Muscle of back (tissue), 11 donors: Measurements from ENCODE around the gene DLGAP1. TPM values are rescaled to one million over a fixed set of nuclear protein-coding genes. Genes with fewer than 3 reads are reported as not detected.
A peak's percentile ranks its signal among the peaks of the same experiment; 100 is the strongest.
"Not testable (repeated sequence)": the region's sequence is repeated elsewhere in the genome, so short reads cannot be mapped to it uniquely, and the experiment has no call there.

Experiments used
- DNase-seq, 3 donors: peaks; one replicate each; pipeline versions ENCODE4 v3.0.0 to v3.0.0-alpha.2; 2013
- polyA plus RNA-seq, 10 donors: library from polyadenylated mRNA; unstranded; fragments of 120-200 nt; gene quantifications; one replicate each; pipeline ENCODE4 v1.2.1, GENCODE V29; 2013; ENCODE audit not compliant: insufficient read length in 10 of 10

The DLGAP1 gene
- polyA plus RNA-seq, 10 donors: 1.3 to 3.5 (median 2.1) TPM

DNA sequence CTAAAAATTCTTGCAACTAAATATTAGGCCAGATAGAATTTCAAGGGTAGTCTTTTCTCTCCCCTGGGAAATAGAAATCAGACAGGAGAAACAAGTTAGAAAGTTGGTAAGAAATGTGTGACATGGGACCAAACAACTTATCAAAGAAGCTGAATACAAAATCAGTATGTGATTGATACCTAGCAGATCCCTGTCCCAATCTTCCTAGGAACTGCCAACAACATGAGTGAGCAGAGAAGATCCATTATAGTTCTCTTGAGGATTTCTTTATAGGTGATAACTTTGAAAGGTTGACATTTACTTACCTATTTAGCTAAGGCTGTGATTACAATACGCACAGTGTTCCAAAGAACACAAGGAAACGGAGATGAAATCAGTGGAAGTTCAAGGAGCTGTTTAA is 162.4 kb downstream of the DLGAP1 start:
- no peak for DNase-seq

DNA sequence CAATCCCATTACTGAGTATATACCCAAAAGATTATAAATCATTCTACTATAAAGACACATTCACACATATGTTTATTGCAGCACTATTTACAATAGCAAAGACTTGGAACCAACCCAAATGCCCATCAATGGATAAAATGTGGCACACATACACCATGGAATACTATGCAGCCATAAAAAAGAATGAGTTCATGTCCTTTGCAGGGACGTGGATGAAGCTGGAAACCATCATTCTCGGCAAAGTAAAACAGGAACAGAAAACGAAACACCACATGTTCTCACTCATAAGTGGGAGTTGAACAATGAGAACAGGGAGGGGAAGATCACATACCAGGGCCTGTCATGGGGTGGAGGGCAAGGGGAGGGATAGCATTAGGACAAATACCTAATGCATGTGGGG is 167.8 kb downstream of the DLGAP1 start:
- not testable (repeated sequence) for DNase-seq

DNA sequence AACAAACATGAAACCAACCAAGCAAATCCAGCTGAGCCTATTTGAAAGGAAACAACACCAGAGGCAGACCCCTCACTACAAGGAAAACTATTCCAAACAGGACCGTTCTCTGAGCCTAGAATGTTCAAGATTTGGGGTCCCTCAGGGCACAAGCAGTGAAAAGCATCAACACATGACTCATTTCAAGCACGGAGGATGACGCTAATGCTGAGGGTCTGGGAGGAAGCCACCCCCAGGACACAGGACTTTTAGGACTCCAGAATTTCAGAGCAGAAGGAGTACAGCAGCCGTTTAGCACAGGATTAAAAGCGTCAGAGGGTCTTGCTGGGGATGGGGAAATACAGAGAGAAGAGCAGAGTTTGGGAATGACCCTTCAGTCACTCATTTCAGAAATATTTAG is 168.9 kb downstream of the DLGAP1 start:
- DNase-seq: no peak

DNA sequence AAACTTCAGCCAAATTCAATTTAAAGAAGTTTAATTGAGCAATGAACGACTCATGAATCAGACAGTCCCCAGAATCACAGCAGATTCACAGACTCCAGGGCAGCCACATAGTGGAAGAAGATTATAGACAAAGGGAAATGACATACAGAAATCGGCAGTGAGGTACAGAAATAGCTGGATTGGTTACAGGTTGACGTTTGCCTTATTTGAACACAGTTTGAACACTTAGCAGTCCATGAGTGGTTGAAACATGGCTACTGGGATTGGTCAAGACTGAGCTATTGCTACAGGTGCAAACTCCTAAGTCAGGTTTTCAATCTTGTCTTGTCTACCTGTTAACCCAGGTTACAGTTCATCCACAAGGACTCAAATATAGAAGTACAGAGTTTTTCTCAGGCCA is 169.6 kb downstream of the DLGAP1 start:
- DNase-seq: no peak

DNA sequence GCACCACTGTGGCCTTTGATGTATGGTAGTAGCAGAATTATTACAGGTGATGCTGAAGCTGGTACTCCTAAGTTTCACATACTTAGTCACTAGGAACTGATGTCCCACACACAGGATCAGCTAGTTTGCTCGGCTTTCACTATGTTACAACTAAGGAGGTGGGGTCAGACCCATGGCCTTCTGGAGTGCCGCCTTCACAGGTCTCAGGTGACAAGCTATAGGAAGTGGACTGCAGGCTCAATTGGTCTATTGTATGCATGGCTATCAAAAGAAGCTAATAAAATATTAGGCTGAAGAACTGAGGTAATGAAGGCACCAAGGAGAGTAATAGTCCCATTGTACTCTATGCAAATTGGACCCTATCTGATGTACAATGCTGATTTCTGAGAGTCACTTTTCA is 170.6 kb downstream of the DLGAP1 start:
- no peak for DNase-seq

DNA sequence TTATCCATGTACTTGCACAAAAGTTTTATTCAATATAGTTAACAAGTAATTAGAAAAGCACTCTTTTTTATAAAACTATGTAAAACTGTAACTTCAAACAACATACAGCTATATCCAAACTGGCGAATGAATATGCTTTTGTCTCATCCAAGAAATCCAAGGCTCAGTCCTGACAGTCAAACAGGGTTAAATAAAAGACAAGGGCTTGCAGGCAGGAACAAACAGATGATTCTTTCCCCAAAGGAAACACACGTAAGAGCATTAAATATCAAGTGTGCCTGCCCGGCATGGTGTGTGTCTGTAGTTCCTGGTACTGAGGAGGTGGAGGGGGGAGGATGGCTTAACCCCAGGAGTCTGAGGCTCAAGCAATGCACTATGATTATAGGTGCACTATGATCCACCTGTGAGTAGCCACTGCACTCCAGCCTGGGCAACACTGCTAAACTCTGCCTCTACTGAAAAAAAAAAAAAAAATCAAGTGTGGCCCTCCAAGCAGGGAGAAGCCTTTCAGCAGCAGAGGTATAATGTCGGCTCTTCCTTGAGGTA is 171.3 kb downstream of the DLGAP1 start:
- no peak for DNase-seq

DNA sequence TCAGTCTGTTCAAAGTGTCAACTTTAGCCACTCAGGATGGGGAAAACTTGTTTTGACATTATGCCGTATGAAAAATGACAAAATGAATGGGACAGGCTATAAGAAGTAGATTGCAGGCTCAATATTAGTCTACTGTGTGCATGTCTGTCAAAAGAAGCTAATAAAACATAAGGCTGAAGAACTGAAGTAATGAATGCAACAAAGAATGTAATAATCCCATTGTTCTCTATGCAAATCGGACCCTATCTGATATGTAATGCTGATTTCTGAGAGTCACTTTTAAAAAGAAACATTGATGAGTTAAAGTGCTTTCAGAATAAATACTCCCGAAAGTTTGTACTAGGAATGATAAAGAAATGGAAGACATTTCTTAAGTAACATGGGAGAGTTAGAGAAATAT is 172.2 kb downstream of the DLGAP1 start:
- no peak for DNase-seq

DNA sequence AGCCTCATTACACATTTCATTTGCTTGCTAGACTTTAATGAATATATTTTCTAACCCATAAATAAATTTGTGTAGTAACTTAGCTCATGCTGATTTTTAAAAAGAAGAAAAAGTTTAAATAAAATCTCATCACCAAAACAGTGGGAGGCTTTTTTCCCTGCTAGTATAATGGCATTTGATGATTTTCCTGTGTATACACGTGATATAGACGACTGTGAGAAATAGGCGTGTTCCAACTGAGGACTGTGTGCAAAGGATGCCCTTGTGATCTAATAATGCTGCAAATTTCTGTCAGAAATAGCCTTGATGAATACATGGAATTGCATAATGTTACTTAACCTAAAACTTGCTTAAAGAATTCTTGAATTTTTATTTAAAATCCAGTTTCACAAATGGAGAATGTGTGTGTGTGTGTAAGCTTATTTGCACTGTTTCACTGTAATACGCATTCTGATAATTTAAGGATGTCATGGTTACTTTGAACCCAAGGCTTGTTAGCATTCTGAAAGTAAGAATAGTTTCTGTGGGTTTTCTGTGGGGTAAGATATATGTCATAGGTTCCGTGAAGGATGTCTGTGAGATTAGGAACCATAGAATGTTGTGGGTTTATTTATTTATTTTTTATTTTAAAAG is 178.0 kb downstream of the DLGAP1 start:
- no peak for DNase-seq

DNA sequence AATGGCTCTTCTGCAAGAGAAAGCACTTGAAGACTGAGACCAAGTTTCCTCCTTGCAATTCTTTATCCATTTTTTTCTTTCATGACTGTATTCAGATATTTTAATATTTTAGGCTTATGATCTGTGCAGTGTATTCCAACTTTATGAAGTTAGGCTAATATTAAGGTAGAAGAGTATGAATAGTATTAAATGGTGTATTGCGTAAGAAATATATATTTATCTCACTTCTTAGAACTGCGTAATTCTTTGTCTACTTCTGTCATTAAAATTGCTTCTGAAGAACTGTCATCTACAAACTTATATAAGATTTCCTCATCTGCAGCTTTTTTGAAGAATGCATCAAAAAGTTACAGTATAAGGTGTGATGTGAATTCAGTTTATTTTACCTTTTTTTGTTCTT is 183.2 kb downstream of the DLGAP1 start:
- DNase-seq: no peak

DNA sequence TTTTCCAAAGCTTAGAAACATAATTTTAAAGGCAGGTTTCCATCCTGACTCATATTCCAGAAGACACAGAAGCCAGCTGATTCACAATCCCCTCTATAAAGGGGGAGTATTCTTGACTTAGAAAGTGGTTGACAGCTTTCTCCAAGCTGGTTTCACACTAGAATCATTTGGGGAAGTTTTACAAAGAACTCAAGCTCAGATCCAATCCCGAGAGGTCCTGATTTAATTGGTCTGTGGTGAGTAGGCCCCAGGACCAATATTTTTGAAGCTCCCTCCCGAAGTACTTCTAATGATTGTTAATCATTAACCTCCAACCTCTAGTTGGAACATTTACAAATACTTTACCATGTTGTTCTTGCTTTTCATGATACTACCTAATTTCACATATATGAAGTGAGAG is 184.1 kb downstream of the DLGAP1 start:
- DNase-seq: no peak

DNA sequence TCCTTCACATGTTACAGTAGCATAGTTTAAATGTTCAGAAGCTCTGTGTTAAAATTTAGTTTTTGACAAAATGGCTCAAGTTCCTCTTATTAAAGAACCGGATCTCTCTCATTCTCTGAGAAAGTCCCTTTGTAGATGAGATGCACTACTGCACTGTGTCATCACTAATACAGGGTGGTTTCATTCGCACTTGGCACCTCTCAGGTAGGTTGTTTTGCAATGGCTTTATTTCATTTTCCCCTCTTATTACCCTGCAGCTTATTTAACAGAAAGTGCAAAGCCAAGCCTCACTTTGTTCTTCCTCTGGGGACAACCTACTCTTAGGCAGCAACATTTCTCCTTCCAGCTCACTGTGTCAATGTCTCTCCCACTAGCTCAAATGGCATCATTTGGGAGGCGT is 185.1 kb downstream of the DLGAP1 start:
- DNase-seq: no peak

DNA sequence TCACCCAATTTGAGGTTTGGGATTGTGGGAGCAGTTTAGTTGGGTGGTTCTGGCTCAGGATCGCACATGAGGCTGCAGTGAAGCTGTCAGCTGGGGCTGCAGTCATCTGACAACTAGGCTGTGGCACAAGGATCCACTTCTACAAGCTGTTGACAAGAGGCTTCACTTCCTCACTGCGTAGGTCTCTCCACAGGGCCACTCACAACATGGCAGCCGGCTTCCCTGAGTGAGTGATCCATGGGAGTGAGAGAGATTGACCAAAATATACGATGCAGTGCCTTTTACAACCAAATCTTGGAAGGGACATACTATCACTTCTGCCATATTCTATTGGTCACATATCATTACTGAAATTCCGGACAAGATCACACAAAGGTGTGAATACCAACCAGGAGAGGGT is 187.5 kb downstream of the DLGAP1 start:
- no peak for DNase-seq

DNA sequence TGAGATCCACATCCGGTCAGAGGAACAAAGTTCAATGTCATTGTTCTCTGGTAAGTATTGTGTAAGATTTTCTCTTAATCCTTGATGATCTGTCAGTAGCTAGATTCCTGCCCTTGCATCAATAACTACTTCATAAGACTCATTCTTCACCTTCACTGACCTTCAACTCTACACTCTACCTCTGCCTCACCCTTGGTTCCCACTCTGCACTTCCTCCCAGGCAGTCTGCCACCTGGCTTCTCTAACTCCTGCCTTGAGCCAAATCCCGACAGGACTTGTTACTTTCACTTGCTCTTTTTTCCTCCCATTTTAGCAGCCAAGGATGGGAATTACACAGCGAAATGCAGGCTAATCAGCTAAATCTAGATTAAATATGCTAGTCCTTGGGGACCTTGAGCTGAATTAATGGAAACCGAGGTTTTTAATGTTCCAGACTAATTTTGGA is 190.7 kb downstream of the DLGAP1 start:
- peak; percentile 8 to 75 (median 61) for DNase-seq

DNA sequence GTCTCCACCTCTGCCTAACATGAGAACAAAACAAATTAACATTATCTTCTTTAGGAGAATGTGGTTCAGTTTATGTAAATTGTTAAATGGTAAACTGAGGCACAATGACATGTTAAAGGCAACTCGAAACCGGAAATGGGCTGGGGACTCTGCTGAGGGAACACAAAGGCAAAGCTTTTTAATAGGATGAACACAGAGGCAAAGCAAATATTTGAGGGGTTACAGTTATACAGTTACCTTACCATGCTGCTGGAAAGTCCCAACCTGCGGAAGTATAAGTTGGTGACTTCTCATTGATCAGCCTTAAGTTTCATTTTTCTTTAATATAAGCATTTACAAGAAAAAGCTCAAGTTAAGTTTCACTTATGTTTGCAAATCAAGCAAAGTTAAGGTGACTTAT is 195.0 kb downstream of the DLGAP1 start:
- DNase-seq: no peak

DNA sequence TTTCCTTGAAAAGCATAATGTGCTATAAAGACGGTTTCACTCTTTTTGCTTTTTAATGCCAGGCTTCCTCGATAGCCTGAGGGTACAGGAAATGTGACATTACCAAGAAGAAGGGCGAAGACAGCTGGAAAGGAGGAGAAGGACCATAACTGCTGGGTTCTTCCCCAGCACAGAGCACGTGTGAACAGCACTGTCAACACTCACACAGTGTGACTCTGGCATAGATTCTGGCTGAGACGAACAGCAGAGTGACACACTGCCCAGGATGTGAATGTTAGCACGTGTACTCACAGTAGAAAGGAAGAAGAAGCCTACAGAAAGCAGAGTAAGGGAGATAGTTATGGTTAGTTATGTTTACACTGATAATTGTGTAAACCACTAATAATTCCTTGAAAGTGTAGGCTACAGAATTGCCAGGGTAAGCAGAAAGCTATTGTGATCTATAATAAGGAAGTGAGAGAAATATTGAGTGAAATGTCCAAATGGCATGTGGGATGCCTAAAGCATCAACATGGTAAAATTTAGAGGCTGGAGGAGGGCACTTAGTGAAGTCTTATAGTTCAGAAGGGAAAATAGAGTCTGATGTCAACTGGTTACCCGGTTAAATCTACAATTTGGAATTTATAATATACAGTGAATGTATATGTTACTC is 198.2 kb downstream of the DLGAP1 start:
- DNase-seq: peak in 1 of 3 donors; percentile 5

DNA sequence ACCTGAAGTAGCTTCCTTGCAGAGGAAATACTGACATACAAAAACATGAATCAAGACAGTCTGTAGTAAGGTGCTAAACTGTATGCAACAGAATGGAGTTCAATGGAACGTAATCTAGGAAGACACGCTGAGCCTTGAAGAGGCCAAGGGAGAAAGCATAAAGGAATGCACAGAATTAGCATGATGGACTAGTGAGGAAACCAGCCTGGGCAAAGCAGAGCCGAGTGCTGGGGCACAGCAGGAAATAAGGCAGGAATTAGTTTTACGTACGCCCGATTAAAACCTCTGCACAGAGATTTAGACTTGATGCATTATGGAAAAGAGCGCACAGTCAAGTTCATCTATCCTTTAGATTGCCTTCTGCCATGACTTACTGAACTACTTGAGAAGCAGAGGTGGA is 200.3 kb downstream of the DLGAP1 start:
- no peak for DNase-seq

DNA sequence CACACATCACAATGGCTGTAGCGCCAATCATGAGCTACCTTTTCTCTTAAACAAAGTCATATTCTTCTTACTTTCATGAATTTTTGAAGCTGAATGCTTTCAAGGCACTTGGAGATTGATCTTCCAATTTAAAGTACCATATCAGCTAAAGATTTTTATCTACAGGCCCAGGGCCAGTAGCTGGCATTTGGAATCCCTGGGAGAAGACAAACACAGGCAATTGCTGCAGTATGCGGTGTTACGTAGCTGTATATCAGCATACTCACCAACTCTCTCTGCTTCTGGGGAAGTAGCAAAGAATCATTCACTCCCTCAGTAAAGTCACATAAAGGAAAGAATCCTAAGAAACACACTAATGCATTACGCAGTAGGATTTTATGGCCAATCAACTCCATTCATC is 202.3 kb downstream of the DLGAP1 start:
- DNase-seq: no peak

DNA sequence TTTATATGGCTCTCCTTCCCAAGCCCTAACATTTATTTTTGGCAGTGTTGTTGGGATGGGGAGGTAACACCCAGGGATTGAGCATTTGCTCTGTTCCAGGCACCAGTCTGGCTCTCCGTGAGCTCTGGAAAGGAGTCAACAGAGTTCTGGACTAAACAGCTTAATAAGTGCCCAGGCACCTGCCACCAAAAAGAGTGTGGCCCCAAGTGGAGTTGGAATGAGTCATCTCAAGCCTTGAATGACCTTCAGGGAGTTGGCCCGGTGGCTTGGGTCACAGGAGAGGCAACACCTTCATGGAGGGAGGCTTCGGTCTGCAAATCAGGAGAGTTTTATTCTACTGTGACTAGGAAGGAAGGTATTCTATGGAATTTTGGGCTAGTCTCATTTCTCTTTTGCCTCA is 203.2 kb downstream of the DLGAP1 start:
- no peak for DNase-seq

DNA sequence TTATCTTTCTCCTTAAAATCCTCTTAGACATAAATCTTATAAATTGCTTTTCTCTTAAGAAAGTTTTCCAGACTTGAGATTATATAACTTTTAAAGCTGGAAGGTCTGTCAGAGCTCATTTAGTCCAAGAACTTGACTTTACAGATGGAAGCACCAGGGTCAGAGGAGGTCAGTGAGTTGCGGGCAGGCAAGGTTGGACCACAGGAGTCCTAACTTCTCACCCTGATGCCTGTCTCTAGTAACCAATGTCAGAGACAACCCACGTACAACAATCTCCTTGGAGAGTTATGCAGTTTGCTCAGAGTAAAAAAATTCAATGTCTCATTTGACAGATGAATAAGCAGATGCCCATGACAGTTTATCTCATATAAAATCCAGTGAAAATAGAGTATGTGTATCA is 203.9 kb downstream of the DLGAP1 start:
- DNase-seq: no peak

DNA sequence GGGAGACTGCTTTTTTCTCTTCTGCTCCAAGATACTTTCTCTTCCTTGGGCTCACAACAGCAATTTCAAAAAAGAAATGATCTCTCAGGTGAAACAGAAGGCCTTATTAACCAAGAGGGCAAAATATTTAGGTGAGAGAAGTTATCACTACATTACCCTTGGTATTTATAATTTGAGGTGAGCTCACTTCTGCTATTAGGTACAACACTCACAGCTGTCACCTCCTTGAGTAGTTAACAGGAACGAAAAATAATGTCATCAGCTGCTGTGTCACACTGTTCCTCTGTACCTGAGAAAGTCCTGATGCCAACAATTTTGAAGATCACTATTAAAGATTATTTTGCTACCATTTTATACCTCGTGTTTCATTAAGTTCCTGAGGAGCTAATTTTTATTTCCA is 205.0 kb downstream of the DLGAP1 start:
- no peak for DNase-seq

DNA sequence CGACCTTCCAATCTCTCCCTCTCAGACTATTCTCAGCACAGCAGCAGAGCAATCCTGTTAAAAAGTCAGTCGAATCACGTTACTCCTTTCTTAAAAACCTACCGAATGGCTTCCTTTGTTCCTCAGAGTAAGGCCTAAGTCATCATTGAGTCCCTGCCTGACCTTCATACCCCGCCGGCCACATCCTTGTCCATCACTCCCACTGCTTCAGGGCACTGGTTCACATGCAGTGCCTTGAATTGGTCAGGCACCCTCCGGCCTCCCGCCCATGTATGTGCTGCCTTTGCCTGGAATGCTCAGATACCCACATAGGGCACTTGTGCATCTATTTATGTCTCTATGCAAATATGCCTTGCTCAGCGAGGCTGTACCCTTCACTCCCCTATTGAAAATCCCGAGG is 206.4 kb downstream of the DLGAP1 start:
- no peak for DNase-seq

DNA sequence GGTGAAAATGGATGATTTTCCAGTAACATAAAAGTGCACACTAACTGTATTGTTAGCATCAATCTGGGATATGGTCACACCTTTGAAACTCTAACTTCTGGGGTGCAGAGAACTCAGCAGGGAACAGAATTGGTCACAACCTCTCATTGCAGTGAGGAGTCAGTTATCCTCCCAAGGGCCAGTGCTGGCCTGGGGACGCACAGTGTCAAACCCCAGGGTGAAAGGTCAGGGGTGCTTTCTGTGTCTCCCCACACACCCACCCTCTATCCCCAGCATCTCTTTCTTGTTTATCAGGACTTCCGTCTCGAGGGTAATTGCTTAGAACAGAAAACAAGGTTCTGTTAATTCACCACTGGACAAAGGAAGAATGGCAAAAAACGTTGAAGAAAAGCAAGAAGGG is 208.7 kb downstream of the DLGAP1 start:
- no peak for DNase-seq

DNA sequence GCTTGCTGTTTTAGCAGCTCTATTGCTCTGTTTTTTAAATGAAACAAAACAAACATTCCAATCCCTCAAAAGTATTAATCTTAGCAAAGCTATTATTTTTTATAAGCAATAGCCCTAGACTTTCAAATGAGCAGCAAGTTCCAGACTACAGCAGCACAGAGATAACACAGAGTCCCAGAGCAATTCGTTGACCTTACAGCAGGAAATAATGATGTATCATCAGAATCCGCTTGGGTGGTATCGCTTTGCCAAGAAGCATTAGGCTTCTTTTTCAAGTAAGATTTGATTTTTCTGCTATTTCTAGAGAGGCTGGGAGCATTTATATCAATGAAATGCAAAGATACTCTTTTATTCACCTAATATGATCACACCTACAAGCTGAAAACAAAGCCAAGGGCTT is 209.7 kb downstream of the DLGAP1 start:
- DNase-seq: peak in 2 of 3 donors; percentile 10 to 17
